Loucy (cell line): Measurements from ENCODE around the gene KCNQ2.

Experiments used
- CTCF ChIP-seq: fragments of 200-600 bp; sonication (generic); conservative IDR thresholded peaks from 2 replicates; pipeline ENCODE4 v1.5.1; 2014; ENCODE audit warnings: mild to moderate bottlenecking, antibody characterized with exemption, low read length
- EZH2phosphoT487 ChIP-seq: fragments of 200-600 bp; IDR thresholded peaks from 2 replicates; pipeline ENCODE4 v1.6.1; 2018; ENCODE audit warnings: antibody characterized with exemption, mild to moderate bottlenecking, moderate library complexity, borderline replicate concordance

- no peak for TF ChIP-seq CTCF
- no peak for TF ChIP-seq EZH2phosphoT487
Measured at GRCh38 chr20:63464289-63464635, 8.2 kb downstream of the KCNQ2 start.
